ENCODE measurements around the gene PIK3C2G. TPM values are rescaled to one million over a fixed set of nuclear protein-coding genes. Genes with fewer than 3 reads are reported as not detected.

PIK3C2G gene
- polyA plus RNA-seq, 1 experiment, result not detected

DNA sequence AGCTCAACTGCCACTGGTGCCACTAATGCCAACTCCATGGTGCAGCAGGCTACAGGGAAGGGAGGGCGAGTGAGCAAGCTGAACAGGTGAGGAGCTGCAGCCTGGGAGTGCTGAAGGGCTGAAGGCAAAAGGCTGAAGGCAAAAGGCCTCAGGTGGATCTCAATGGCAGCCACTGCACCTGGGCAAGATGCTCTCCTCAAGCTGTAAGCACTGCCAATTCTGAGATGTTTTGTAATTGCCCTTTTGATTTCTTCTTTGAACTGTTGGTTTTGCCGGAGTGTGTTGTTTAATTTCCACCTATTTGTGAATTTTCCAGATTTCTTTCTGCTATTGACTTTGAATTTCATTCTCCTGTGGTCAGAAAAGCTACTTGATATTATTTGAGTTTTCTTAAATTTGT is 97.6 kb downstream of the PIK3C2G start:
- H3K4me3 ChIP-seq (ENCODE audit: low read depth, low read length), result no peak overlapping the region
- no peaks in the 10 kb centered on the region for H3K9me3 ChIP-seq (ENCODE audit: control insufficient read depth, insufficient read depth, low read length)
- ChIA-PET CTCF (no interaction called here), POLR2A (no interaction called here)
- no peaks in the 10 kb centered on the region for H3K27me3 ChIP-seq (ENCODE audit: control insufficient read depth, insufficient read depth, low read length)
- no peak for DNase-seq (ENCODE audit: low read depth, low spot score)
- H3K27ac ChIP-seq (ENCODE audit: low read depth, low read length), result no peak overlapping the region
- TF ChIP-seq, protein P1, sequence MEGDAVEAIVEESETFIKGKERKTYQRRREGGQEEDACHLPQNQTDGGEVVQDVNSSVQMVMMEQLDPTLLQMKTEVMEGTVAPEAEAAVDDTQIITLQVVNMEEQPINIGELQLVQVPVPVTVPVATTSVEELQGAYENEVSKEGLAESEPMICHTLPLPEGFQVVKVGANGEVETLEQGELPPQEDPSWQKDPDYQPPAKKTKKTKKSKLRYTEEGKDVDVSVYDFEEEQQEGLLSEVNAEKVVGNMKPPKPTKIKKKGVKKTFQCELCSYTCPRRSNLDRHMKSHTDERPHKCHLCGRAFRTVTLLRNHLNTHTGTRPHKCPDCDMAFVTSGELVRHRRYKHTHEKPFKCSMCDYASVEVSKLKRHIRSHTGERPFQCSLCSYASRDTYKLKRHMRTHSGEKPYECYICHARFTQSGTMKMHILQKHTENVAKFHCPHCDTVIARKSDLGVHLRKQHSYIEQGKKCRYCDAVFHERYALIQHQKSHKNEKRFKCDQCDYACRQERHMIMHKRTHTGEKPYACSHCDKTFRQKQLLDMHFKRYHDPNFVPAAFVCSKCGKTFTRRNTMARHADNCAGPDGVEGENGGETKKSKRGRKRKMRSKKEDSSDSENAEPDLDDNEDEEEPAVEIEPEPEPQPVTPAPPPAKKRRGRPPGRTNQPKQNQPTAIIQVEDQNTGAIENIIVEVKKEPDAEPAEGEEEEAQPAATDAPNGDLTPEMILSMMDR (IDR thresholded peaks at IDR 0.05; ENCODE audit: low read depth, low read length), result no peak

- no peak for DNase-seq (ENCODE audit: low read depth, low spot score)
- TF ChIP-seq, protein P1 (IDR thresholded peaks at IDR 0.05; ENCODE audit: low read depth, low read length), result peak; percentile 20; the same call in 1 of the 2 replicates
- ChIA-PET POLR2A (no interaction called here), CTCF (interaction anchor here (1.2 to 1.5 kb wide), 2 partner anchors 40 to 42 kb away, joined by 4 read pairs; no protein-coding TSS in a partner anchor)
- H3K4me3 ChIP-seq (ENCODE audit: low read depth, low read length), result no peak overlapping the region
- no peaks in the 10 kb centered on the region for H3K9me3 ChIP-seq (ENCODE audit: control insufficient read depth, insufficient read depth, low read length)
- no peaks in the 10 kb centered on the region for H3K27me3 ChIP-seq (ENCODE audit: control insufficient read depth, insufficient read depth, low read length)
- H3K27ac ChIP-seq (ENCODE audit: low read depth, low read length), result no peak overlapping the region
These were observed 100.1 kb downstream of the PIK3C2G start for GRCh38 chr12:18361433-18361832.

- no peak overlapping the region for H3K27ac ChIP-seq (ENCODE audit: low read depth, low read length)
- ChIA-PET POLR2A (no interaction called here), CTCF (no interaction called here)
- TF ChIP-seq, protein P1 (IDR thresholded peaks at IDR 0.05; ENCODE audit: low read depth, low read length), result no peak
- no peaks in the 10 kb centered on the region for H3K27me3 ChIP-seq (ENCODE audit: control insufficient read depth, insufficient read depth, low read length)
- DNase-seq (ENCODE audit: low read depth, low spot score), result no peak
- H3K4me3 ChIP-seq (ENCODE audit: low read depth, low read length), result no peak overlapping the region
- no peaks in the 10 kb centered on the region for H3K9me3 ChIP-seq (ENCODE audit: control insufficient read depth, insufficient read depth, low read length)
These were observed 102.0 kb downstream of the PIK3C2G start for GRCh38 chr12:18363321-18363720.

GRCh38 chr12:18368594-18368993 is 107.3 kb downstream of the PIK3C2G start:
- ChIA-PET POLR2A (no interaction called here), CTCF (no interaction called here)
- H3K9me3 ChIP-seq (ENCODE audit: control insufficient read depth, insufficient read depth, low read length), result no peaks in the 10 kb centered on the region
- no peak overlapping the region for H3K27ac ChIP-seq (ENCODE audit: low read depth, low read length)
- DNase-seq (ENCODE audit: low read depth, low spot score), result no peak
- TF ChIP-seq, protein P1 (IDR thresholded peaks at IDR 0.05; ENCODE audit: low read depth, low read length), result no peak
- no peaks in the 10 kb centered on the region for H3K27me3 ChIP-seq (ENCODE audit: control insufficient read depth, insufficient read depth, low read length)
- H3K4me3 ChIP-seq (ENCODE audit: low read depth, low read length), result no peak overlapping the region

DNA sequence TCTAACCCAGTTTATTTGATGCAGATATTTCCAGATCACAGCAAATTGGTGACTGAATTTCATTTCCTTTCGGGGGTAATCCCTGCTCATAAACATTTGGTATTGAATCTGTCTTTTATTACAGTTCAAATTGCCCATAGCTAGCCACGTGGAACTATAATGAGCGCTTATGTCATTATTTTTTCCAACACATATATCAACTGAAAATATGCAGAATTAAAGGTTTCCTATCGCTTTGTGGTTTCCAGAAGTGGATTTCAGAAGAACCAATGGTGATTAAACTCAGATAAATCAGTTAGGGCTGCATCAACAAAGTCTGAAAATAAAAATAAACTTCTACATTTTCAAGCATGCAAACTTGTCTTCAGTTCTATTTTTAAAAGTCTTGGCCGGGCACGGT is 111.9 kb downstream of the PIK3C2G start:
- H3K27me3 ChIP-seq (ENCODE audit: control insufficient read depth, insufficient read depth, low read length), result no peaks in the 10 kb centered on the region
- ChIA-PET POLR2A (no interaction called here), CTCF (no interaction called here)
- peaks cover 4% of the 10 kb centered on the region for H3K9me3 ChIP-seq (ENCODE audit: control insufficient read depth, insufficient read depth, low read length)
- H3K4me3 ChIP-seq (ENCODE audit: low read depth, low read length), result no peak overlapping the region
- DNase-seq (ENCODE audit: low read depth, low spot score), result no peak
- TF ChIP-seq, protein P1 (IDR thresholded peaks at IDR 0.05; ENCODE audit: low read depth, low read length), result no peak
- H3K27ac ChIP-seq (ENCODE audit: low read depth, low read length), result no peak overlapping the region
